ENCODE data around the gene RNF212B. TPM values are rescaled to one million over a fixed set of nuclear protein-coding genes. Genes with fewer than 3 reads are reported as not detected.

RNF212B gene
- total and polyA plus RNA-seq, 2 donors (not counting 3 experiments of a cell fraction or from before 2014, with no cell fraction given): not detected

GRCh38 chr14:23248601-23249000 lies 10.9 kb downstream of the RNF212B start:
- no peaks in the 10 kb centered on the region for H3K9me1 ChIP-seq (replicated peaks; ENCODE audit: control insufficient read depth, extremely low read depth, insufficient read depth, low read length)
- H3K4me2 ChIP-seq (ENCODE audit: insufficient read depth, low read length): no peak overlapping the region
- dilution Hi-C loops (cut with MboI; ENCODE audit: extremely low pct_ligation_motif_present, low sequenced_read_pairs) (no loop called here), intact Hi-C loops (cut with micrococcal nuclease) (no loop called here)
- FAIRE-seq (no peak), DNase-seq (ENCODE audit: low read depth, low spot score) (no peak)
- no TSS peak for BruUV-seq (replicated peaks)
- no peak overlapping the region for H2AFZ ChIP-seq (ENCODE audit: low read depth, low read length)
- H3K9me3 ChIP-seq (replicated peaks; ENCODE audit: control insufficient read depth, insufficient read depth, low read length): no peaks in the 10 kb centered on the region
- peaks cover 11 to 13% of the 10 kb centered on the region in 2 experiments for H3K27me3 ChIP-seq (ENCODE audit: control insufficient read depth in 2 of 2, insufficient read depth in 2 of 2, low read length in 2 of 2)
- no peak overlapping the region for H3K4me3 ChIP-seq (replicated peaks in 1 of 3; ENCODE audit: insufficient read depth in 1 of 3, low read depth in 1 of 3, low read length in 3 of 3)
- H3K9ac ChIP-seq (replicated peaks; ENCODE audit: extremely low read depth, insufficient read depth, low read length): no peak overlapping the region
- no peaks in the 10 kb centered on the region for H3K36me3 ChIP-seq (ENCODE audit: control insufficient read depth in 2 of 2, extremely low read depth in 1 of 2, insufficient read depth in 2 of 2, low read length in 2 of 2)
- no peaks in the 10 kb centered on the region for H3K4me1 ChIP-seq (ENCODE audit: control insufficient read depth, extremely low read depth, insufficient read depth, low read length)
- no peaks in the 10 kb centered on the region for H3K79me2 ChIP-seq (ENCODE audit: control insufficient read depth, insufficient read depth, low read length)
- no peaks in the 10 kb centered on the region for H4K20me1 ChIP-seq (replicated peaks; ENCODE audit: control insufficient read depth, extremely low read depth, insufficient read depth, low read length)
- H3K27ac ChIP-seq (ENCODE audit: insufficient read depth, low read depth, low read length): no peak overlapping the region
- ChIA-PET POLR2A (no interaction called here), CTCF (interaction anchor here (0.8 to 1.3 kb wide), 2 partner anchors 11 to 128 kb away, joined by 3 read pairs; partner anchors contain the start of gene RNF212B)
- no peak for TF ChIP-seq EZH2 (IDR thresholded peaks at IDR 0.05; ENCODE audit: borderline replicate concordance, low read depth, low read length, severe bottlenecking)
- no peak for TF ChIP-seq POLR2A (IDR thresholded peaks at IDR 0.05; ENCODE audit: low read depth, low read length)
- no peak for TF ChIP-seq JUN (IDR thresholded peaks at IDR 0.05; ENCODE audit: borderline replicate concordance, insufficient read depth, insufficient read length, low read depth)
- no peak for TF ChIP-seq GATA2 (IDR thresholded peaks at IDR 0.05; ENCODE audit: insufficient read depth, insufficient read length, low read depth, low read length)

- no TSS peak for BruUV-seq (replicated peaks)
- no peaks in the 10 kb centered on the region for H3K4me1 ChIP-seq (ENCODE audit: control insufficient read depth, extremely low read depth, insufficient read depth, low read length)
- H3K4me2 ChIP-seq (ENCODE audit: insufficient read depth, low read length): no peak overlapping the region
- intact Hi-C loops (cut with micrococcal nuclease): no loop called here
- H2AFZ ChIP-seq (ENCODE audit: low read depth, low read length): no peak overlapping the region
- DNase-seq (ENCODE audit: low read depth, low spot score) (no peak), FAIRE-seq (no peak)
- H3K27me3 ChIP-seq (ENCODE audit: control insufficient read depth in 2 of 2, insufficient read depth in 2 of 2, low read length in 2 of 2): peaks cover 8 to 10% of the 10 kb centered on the region in 2 experiments
- H3K9me1 ChIP-seq (replicated peaks; ENCODE audit: control insufficient read depth, extremely low read depth, insufficient read depth, low read length): no peaks in the 10 kb centered on the region
- TF ChIP-seq CTCF (IDR thresholded peaks at IDR 0.05; ENCODE audit: extremely low read depth in 1 of 2, insufficient read depth in 1 of 2, low read depth in 1 of 2, low read length in 2 of 2): no peak
- no peak for TF ChIP-seq POLR2A (IDR thresholded peaks at IDR 0.05; ENCODE audit: low read depth, low read length)
- TF ChIP-seq POLR2AphosphoS5 (IDR thresholded peaks at IDR 0.05; ENCODE audit: insufficient read depth, low read depth, low read length): no peak
- TF ChIP-seq GATA2 (IDR thresholded peaks at IDR 0.05; ENCODE audit: insufficient read depth, insufficient read length, low read depth, low read length): no peak
- no peak for TF ChIP-seq JUN (IDR thresholded peaks at IDR 0.05; ENCODE audit: borderline replicate concordance, insufficient read depth, insufficient read length, low read depth)
- TF ChIP-seq FOS (IDR thresholded peaks at IDR 0.05; ENCODE audit: borderline replicate concordance, insufficient read depth, low read length): no peak
- TF ChIP-seq, protein P1, sequence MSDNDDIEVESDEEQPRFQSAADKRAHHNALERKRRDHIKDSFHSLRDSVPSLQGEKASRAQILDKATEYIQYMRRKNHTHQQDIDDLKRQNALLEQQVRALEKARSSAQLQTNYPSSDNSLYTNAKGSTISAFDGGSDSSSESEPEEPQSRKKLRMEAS (IDR thresholded peaks at IDR 0.05; ENCODE audit: insufficient read depth, insufficient read length): no peak
- no peak overlapping the region for H3K4me3 ChIP-seq (replicated peaks in 1 of 3; ENCODE audit: insufficient read depth in 1 of 3, low read depth in 1 of 3, low read length in 3 of 3)
- no peaks in the 10 kb centered on the region for H3K36me3 ChIP-seq (ENCODE audit: control insufficient read depth in 2 of 2, extremely low read depth in 1 of 2, insufficient read depth in 2 of 2, low read length in 2 of 2)
- POLR2A ChIA-PET: no interaction called here
- dilution Hi-C loops (cut with MboI; ENCODE audit: extremely low pct_ligation_motif_present, low sequenced_read_pairs): no loop called here
- no peaks in the 10 kb centered on the region for H4K20me1 ChIP-seq (replicated peaks; ENCODE audit: control insufficient read depth, extremely low read depth, insufficient read depth, low read length)
- H3K9ac ChIP-seq (replicated peaks; ENCODE audit: extremely low read depth, insufficient read depth, low read length): no peak overlapping the region
- H3K79me2 ChIP-seq (ENCODE audit: control insufficient read depth, insufficient read depth, low read length): no peaks in the 10 kb centered on the region
- CTCF ChIA-PET: interaction anchor here (1.0 to 1.3 kb wide), 4 partner anchors 9 to 129 kb away, joined by 3 read pairs; no protein-coding TSS in a partner anchor
- no peak overlapping the region for H3K27ac ChIP-seq (ENCODE audit: insufficient read depth, low read depth, low read length)
- no peaks in the 10 kb centered on the region for H3K9me3 ChIP-seq (replicated peaks; ENCODE audit: control insufficient read depth, insufficient read depth, low read length)
Measured at GRCh38 chr14:23249824-23250223, 12.1 kb downstream of the RNF212B start.

Measured in endothelial cell of umbilical vein (primary cell).